Natural killer cell (primary cell): Measurements from ENCODE around the gene NGEF. TPM values are rescaled to one million over a fixed set of nuclear protein-coding genes. Genes with fewer than 3 reads are reported as not detected.
"Not testable (repeated sequence)": the region's sequence is repeated elsewhere in the genome, so short reads cannot be mapped to it uniquely, and the experiment has no call there.

Source experiments
- ATAC-seq, 3 donors: fragments of 150-1000 bp in 2 of 3; fragments of 200-7000 bp in 1 of 3; cut with Tn5 transposase; 1 replicate in 1 of 3; 2 replicates in 2 of 3; pipeline ENCODE4 v1.10.0; 2021; ENCODE audit warnings: mild to moderate bottlenecking in 2 of 3, moderate library complexity in 2 of 3
- DNase-seq, 2 donors: peaks; one replicate each; pipeline versions ENCODE4 v3.0.0 to v3.0.0-alpha.2; 2013 to 2021; ENCODE audit warnings: mixed read lengths in 1 of 2
- H3K27ac ChIP-seq: one replicate; pipeline ENCODE4 v1.5.1; 2013; ENCODE audit warnings: mild to moderate bottlenecking, low read length
- H3K27me3 ChIP-seq: one replicate; pipeline ENCODE4 v1.6.1; 2013; ENCODE audit warnings: low read length; ENCODE audit not compliant: control insufficient read depth, insufficient read depth
- H3K36me3 ChIP-seq: one replicate; pipeline ENCODE4 v1.6.1; 2013; ENCODE audit warnings: low read length; ENCODE audit not compliant: control insufficient read depth, insufficient read depth
- H3K4me1 ChIP-seq: one replicate; pipeline ENCODE4 v1.6.1; 2013; ENCODE audit warnings: low read length; ENCODE audit not compliant: control insufficient read depth, insufficient read depth
- H3K4me3 ChIP-seq: one replicate; pipeline ENCODE4 v1.5.1; 2013; ENCODE audit warnings: low read length
- H3K9me3 ChIP-seq: one replicate; pipeline ENCODE4 v1.6.1; 2013; ENCODE audit warnings: low read length; ENCODE audit not compliant: control insufficient read depth, insufficient read depth
- H3K27ac Mint-ChIP-seq, 2 donors: one replicate each; pipeline ENCODE4 v1.8.0; 2022; ENCODE audit warnings: mild to moderate bottlenecking in 2 of 2, mixed read lengths in 2 of 2, moderate library complexity in 1 of 2
- H3K27me3 Mint-ChIP-seq, 2 donors: one replicate each; pipeline ENCODE4 v1.8.0; 2022; ENCODE audit warnings: low read depth in 2 of 2, mixed read lengths in 2 of 2
- H3K36me3 Mint-ChIP-seq: one replicate; pipeline ENCODE4 v1.8.0; 2022; ENCODE audit warnings: mixed read lengths
- H3K4me1 Mint-ChIP-seq, 2 donors: one replicate each; pipeline ENCODE4 v1.8.0; 2022; ENCODE audit warnings: mixed read lengths in 2 of 2
- H3K4me3 Mint-ChIP-seq: one replicate; pipeline ENCODE4 v1.8.0; 2022; ENCODE audit warnings: mild to moderate bottlenecking, moderate library complexity, mixed read lengths
- H3K9me3 Mint-ChIP-seq, 2 donors: one replicate each; pipeline ENCODE4 v1.8.0; 2022; ENCODE audit warnings: mixed read lengths in 2 of 2
- WGBS: methylation state at CpG from one replicate; pipeline ENCODE4 v1.1.7; 2013; ENCODE audit warnings: missing lambda C conversion rate; ENCODE audit not compliant: insufficient coverage; 5-methylcytosine and 5-hydroxymethylcytosine counted together
- intact Hi-C: fragments of 100-400 bp; cut with micrococcal nuclease; formaldehyde crosslinking; loops from one replicate; pipeline ENCODE4 v1.14.2; 2022
- total RNA-seq, 4 donors: library from RNA; stranded (reverse); fragments of 120-200 nt in 1 of 4; gene quantifications; one replicate each; pipeline versions ENCODE4 v1.2.3 to v1.2.4, GENCODE V29; 2013 to 2022
- TF ChIP-seq, protein P1 (sequence below): fragments of 200-600 bp; IDR thresholded peaks from one replicate; pipeline ENCODE4 v1.8.0; 2022; ENCODE audit warnings: antibody characterized with exemption

NGEF gene
- total RNA-seq, 3 donors from 2014 or later (not counting 1 experiment from before 2014, with no cell fraction given) = not detected

DNA sequence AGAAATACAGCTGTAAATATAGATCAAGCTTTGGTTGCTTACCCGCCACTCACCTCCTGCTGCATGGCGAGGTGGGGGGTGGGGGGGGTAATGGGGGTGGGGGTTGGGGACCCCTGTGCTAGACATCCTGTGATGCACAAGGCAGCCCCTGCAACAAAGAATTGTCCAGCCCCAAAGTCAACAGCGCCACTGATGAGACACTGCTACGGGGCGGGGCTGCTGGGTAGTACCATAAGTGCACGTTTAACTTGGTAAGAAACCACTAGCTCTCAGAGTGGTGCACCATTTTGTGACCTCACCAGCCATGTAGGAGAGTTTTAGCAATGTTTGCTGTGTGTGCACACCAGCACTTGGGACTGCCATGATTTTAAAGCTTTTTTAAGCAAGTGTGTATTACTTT, 102.7 kb downstream of the NGEF start:
- Histone ChIP-seq H3K27me3 (peaks cover 6% of the 10 kb centered on the region), H3K4me1 (no peaks in the 10 kb centered on the region), H3K36me3 (no peaks in the 10 kb centered on the region), H3K27ac (no peak overlapping the region), H3K9me3 (no peaks in the 10 kb centered on the region), H3K4me3 (no peak overlapping the region)
- ATAC-seq = no peak
- no peak for DNase-seq
- no peaks in the 10 kb centered on the region for H3K9me3 Mint-ChIP-seq
- TF ChIP-seq, protein P1, sequence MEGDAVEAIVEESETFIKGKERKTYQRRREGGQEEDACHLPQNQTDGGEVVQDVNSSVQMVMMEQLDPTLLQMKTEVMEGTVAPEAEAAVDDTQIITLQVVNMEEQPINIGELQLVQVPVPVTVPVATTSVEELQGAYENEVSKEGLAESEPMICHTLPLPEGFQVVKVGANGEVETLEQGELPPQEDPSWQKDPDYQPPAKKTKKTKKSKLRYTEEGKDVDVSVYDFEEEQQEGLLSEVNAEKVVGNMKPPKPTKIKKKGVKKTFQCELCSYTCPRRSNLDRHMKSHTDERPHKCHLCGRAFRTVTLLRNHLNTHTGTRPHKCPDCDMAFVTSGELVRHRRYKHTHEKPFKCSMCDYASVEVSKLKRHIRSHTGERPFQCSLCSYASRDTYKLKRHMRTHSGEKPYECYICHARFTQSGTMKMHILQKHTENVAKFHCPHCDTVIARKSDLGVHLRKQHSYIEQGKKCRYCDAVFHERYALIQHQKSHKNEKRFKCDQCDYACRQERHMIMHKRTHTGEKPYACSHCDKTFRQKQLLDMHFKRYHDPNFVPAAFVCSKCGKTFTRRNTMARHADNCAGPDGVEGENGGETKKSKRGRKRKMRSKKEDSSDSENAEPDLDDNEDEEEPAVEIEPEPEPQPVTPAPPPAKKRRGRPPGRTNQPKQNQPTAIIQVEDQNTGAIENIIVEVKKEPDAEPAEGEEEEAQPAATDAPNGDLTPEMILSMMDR = no peak
- 94% methylated on average over 4 of the region's 6 CpGs for WGBS
- no peaks in the 10 kb centered on the region for H3K36me3 Mint-ChIP-seq
- H3K4me1 Mint-ChIP-seq = no peaks in the 10 kb centered on the region
- H3K27me3 Mint-ChIP-seq = peaks cover 18 to 47% of the 10 kb centered on the region in 2 donors
- H3K4me3 Mint-ChIP-seq = no peak overlapping the region
- no peak overlapping the region for H3K27ac Mint-ChIP-seq
- intact Hi-C loops = no loop called here

GRCh38 chr2:232908695-232909094, 104.4 kb downstream of the NGEF start:
- Histone ChIP-seq H3K27me3 (peaks cover 6% of the 10 kb centered on the region), H3K27ac (no peak overlapping the region), H3K4me1 (no peaks in the 10 kb centered on the region), H3K36me3 (no peaks in the 10 kb centered on the region), H3K9me3 (no peaks in the 10 kb centered on the region), H3K4me3 (no peak overlapping the region)
- peaks cover 14 to 42% of the 10 kb centered on the region in 2 donors for H3K27me3 Mint-ChIP-seq
- H3K4me3 Mint-ChIP-seq = no peak overlapping the region
- no peaks in the 10 kb centered on the region for H3K36me3 Mint-ChIP-seq
- TF ChIP-seq, protein P1 = no peak
- no peaks in the 10 kb centered on the region for H3K9me3 Mint-ChIP-seq
- intact Hi-C loops = no loop called here
- 91% methylated on average over 5 of the region's 6 CpGs for WGBS
- H3K27ac Mint-ChIP-seq = no peak overlapping the region
- no peak for ATAC-seq
- H3K4me1 Mint-ChIP-seq = no peaks in the 10 kb centered on the region
- DNase-seq = no peak

DNA sequence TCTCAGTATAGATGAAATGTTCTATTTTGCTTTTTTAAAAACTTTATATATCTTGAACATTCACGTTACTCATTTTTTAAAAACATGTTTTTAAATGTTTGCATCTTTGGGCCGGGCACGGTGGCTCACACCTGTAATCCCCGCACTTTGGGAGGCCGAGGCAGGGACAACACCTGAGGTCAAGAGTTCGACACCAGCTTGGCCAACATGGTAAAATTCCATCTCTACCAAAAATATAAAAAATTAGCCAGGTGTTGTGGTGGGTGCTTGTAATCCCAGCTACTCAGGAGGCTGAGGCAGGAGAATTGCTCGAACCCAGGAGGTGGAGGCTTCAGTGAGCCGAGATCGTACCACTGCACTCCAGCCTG, 105.4 kb downstream of the NGEF start:
- H3K27me3 ChIP-seq, H3K36me3 Mint-ChIP-seq, H3K27ac ChIP-seq, H3K4me3 ChIP-seq, H3K4me3 Mint-ChIP-seq, H3K4me1 ChIP-seq, DNase-seq, H3K9me3 Mint-ChIP-seq, H3K4me1 Mint-ChIP-seq, H3K36me3 ChIP-seq, intact Hi-C loops, ATAC-seq, H3K27ac Mint-ChIP-seq, H3K9me3 ChIP-seq: not testable (repeated sequence)
- WGBS = 82% methylated on average over 9 of the region's 9 CpGs
- peaks cover 9 to 34% of the 10 kb centered on the region in 2 donors for H3K27me3 Mint-ChIP-seq

- H3K27ac ChIP-seq, H3K36me3 Mint-ChIP-seq, H3K4me1 ChIP-seq, H3K9me3 ChIP-seq, DNase-seq, ATAC-seq, H3K4me3 Mint-ChIP-seq, H3K27me3 ChIP-seq, H3K4me1 Mint-ChIP-seq, intact Hi-C loops, H3K27ac Mint-ChIP-seq, H3K4me3 ChIP-seq, H3K9me3 Mint-ChIP-seq, H3K36me3 ChIP-seq: not testable (repeated sequence)
- 85% methylated on average over 6 of the region's 10 CpGs for WGBS
- H3K27me3 Mint-ChIP-seq = peaks cover 9 to 28% of the 10 kb centered on the region in 2 donors
These were observed 106.0 kb downstream of the NGEF start for GRCh38 chr2:232906867-232907717.
